K562 (cell line): ENCODE measurements around the gene PYCR2. TPM values are rescaled to one million over a fixed set of nuclear protein-coding genes. Genes with fewer than 3 reads are reported as not detected.

Source experiments
- ARID2 ChIP-seq: fragments of 450-650 bp; IDR thresholded peaks from 2 replicates; pipeline ENCODE4 v1.6.1; 2017; ENCODE audit warnings: antibody characterized with exemption, mild to moderate bottlenecking
- HSF4 ChIP-seq: fragments of 250-450 bp; sonication (Bioruptor Pico); IDR thresholded peaks from 2 replicates; pipeline ENCODE4 v2.1.2; 2022; ENCODE audit warnings: mild to moderate bottlenecking, moderate library complexity, borderline replicate concordance
- MCM5 ChIP-seq: fragments of 450-650 bp; IDR thresholded peaks from 2 replicates; pipeline ENCODE4 v1.6.1; 2016; ENCODE audit warnings: low read depth
- NCOA6 ChIP-seq: fragments of 450-650 bp; IDR thresholded peaks from 2 replicates; pipeline ENCODE4 v1.6.1; 2017; ENCODE audit warnings: mild to moderate bottlenecking
- NFIC ChIP-seq: fragments of 450-650 bp; IDR thresholded peaks from 2 replicates; pipeline ENCODE4 v1.6.1; 2017; ENCODE audit warnings: mild to moderate bottlenecking, inconsistent platforms
- NFIX ChIP-seq: fragments of 250-450 bp; sonication (Bioruptor Pico); IDR thresholded peaks from 2 replicates; pipeline ENCODE4 v1.4.0; 2020; ENCODE audit warnings: low read depth, mild to moderate bottlenecking, moderate library complexity
- NFYB ChIP-seq: IDR thresholded peaks from 2 replicates; pipeline ENCODE4 v1.6.1; 2011; ENCODE audit warnings: mild to moderate bottlenecking, moderate library complexity; ENCODE audit not compliant: insufficient read length; ENCODE audit errors: extremely low read depth
- NR4A1 ChIP-seq, 2 experiments: fragments of 250-450 bp in 1 of 2; fragments of 450-650 bp in 1 of 2; sonication (Bioruptor Pico) in 1 of 2; IDR thresholded peaks; 2 replicates each; pipeline versions ENCODE4 v1.4.0 to v1.6.1; 2016 to 2020; ENCODE audit warnings: mild to moderate bottlenecking in 2 of 2, missing compliant biosample characterization in 1 of 2, missing genetic modification characterization in 1 of 2, moderate library complexity in 1 of 2
- NRF1 ChIP-seq, 2 experiments: fragments of 450-650 bp; IDR thresholded peaks in 1 of 2; conservative IDR thresholded peaks in 1 of 2; 2 replicates each; pipeline ENCODE4 v1.6.1; 2014; ENCODE audit warnings: mild to moderate bottlenecking in 2 of 2
- RAD51 ChIP-seq: fragments of 450-650 bp; IDR thresholded peaks from 2 replicates; pipeline ENCODE4 v1.7.1; 2016; ENCODE audit warnings: low read depth, mild to moderate bottlenecking, borderline replicate concordance
- RFX1 ChIP-seq: fragments of 450-650 bp; IDR thresholded peaks from 2 replicates; pipeline ENCODE4 v1.6.1; 2016; ENCODE audit warnings: mild to moderate bottlenecking, moderate library complexity
- ZNF121 ChIP-seq: sonication (generic); formaldehyde crosslinking; conservative IDR thresholded peaks from 2 replicates; pipeline ENCODE4 v1.8.0; 2022; ENCODE audit warnings: missing genetic modification reagents
- ZNF407 ChIP-seq: fragments of 450-650 bp; IDR thresholded peaks from 2 replicates; pipeline ENCODE4 v1.6.1; 2016; ENCODE audit warnings: low read depth
- ZNF75A ChIP-seq: fragments of 450-650 bp; formaldehyde crosslinking; IDR thresholded peaks from 2 replicates; pipeline ENCODE4 v1.4.0; 2020; ENCODE audit warnings: mild to moderate bottlenecking
- polyA plus RNA-seq, 8 experiments: library from polyadenylated mRNA; depleted of rRNA in 4 of 8; stranded (reverse) in 5 of 8; unstranded in 3 of 8; fragments of >200 nt; fragmentation: Nextera tagmentation in 2 of 8; fragmentation: Illumina TruSeq in 1 of 8; extraction: Ambion mirVana in 2 of 8; extraction: Trizol in 1 of 8; gene quantifications; 2 replicates each; pipeline versions ENCODE4 v1.2.1 to v1.2.3, GENCODE V29; 2011 to 2014; ENCODE audit warnings: inconsistent platforms in 1 of 8, missing spikeins in 1 of 8
- total RNA-seq, 7 experiments: library from RNA; depleted of rRNA in 6 of 7; stranded (reverse); fragments of >200 nt in 6 of 7; fragmentation: Illumina TruSeq in 2 of 7; extraction: Trizol in 2 of 7; gene quantifications; 2 replicates each; pipeline versions ENCODE4 v1.2.1 to v1.2.3, GENCODE V29; 2011 to 2021; ENCODE audit warnings: low replicate concordance in 1 of 7
- TF ChIP-seq, protein P1 (sequence below): sonication (generic); formaldehyde crosslinking; IDR thresholded peaks from 2 replicates; pipeline ENCODE4 v1.8.1; 2023; ENCODE audit warnings: mild to moderate bottlenecking, missing genetic modification reagents
- TF ChIP-seq, protein P2 (sequence below): fragments of 150-350 bp; conservative IDR thresholded peaks from 2 replicates; pipeline ENCODE4 v1.6.1; 2014; ENCODE audit warnings: low read length

Gene PYCR2
- total and polyA plus RNA-seq, 9 of the 15 experiments (the other 6 are each of a cell fraction or from before 2014, with no cell fraction given) = 5.5 to 219 (median 127) TPM

GRCh38 chr1:225923692-225924555 is at the start of gene PYCR2 (continued):
- TF ChIP-seq ZNF407 (no peak; the same call in 1 of the 2 replicates), ZNF121 (CRISPR knock-in tag) (no peak), NR4A1 (CRISPR knock-in tag; IDR thresholded peaks at IDR 0.05) (peak; percentile 72; the same call in 1 of the 2 replicates), NR4A1 (tag; IDR thresholded peaks at IDR 0.05) (0 out of 2 replicates have a peak, but pooled peaks have one; percentile 19), NFYB (peak; percentile 82), NRF1 (conservative IDR thresholded peaks at IDR 0.05 in 1 of 2, IDR thresholded peaks at IDR 0.05 in 1 of 2) (peak; percentile 60 to 68; a peak in 3 of 4 replicates), RAD51 (peak; percentile 94), HSF4 (CRISPR knock-in tag) (no peak), NCOA6 (no peak), NFIC (peak; percentile 69), ZNF75A (CRISPR knock-in tag) (no peak), RFX1 (no peak), ARID2 (no peak), NFIX (CRISPR knock-in tag) (no peak), MCM5 (no peak)
- TF ChIP-seq, protein P1, sequence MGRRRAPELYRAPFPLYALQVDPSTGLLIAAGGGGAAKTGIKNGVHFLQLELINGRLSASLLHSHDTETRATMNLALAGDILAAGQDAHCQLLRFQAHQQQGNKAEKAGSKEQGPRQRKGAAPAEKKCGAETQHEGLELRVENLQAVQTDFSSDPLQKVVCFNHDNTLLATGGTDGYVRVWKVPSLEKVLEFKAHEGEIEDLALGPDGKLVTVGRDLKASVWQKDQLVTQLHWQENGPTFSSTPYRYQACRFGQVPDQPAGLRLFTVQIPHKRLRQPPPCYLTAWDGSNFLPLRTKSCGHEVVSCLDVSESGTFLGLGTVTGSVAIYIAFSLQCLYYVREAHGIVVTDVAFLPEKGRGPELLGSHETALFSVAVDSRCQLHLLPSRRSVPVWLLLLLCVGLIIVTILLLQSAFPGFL (CRISPR knock-in tag) = no peak
- TF ChIP-seq, protein P2, sequence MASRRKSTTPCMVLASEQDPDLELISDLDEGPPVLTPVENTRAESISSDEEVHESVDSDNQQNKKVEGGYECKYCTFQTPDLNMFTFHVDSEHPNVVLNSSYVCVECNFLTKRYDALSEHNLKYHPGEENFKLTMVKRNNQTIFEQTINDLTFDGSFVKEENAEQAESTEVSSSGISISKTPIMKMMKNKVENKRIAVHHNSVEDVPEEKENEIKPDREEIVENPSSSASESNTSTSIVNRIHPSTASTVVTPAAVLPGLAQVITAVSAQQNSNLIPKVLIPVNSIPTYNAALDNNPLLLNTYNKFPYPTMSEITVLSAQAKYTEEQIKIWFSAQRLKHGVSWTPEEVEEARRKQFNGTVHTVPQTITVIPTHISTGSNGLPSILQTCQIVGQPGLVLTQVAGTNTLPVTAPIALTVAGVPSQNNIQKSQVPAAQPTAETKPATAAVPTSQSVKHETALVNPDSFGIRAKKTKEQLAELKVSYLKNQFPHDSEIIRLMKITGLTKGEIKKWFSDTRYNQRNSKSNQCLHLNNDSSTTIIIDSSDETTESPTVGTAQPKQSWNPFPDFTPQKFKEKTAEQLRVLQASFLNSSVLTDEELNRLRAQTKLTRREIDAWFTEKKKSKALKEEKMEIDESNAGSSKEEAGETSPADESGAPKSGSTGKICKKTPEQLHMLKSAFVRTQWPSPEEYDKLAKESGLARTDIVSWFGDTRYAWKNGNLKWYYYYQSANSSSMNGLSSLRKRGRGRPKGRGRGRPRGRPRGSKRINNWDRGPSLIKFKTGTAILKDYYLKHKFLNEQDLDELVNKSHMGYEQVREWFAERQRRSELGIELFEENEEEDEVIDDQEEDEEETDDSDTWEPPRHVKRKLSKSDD = no peak
